BLaER1 (cell line): ENCODE measurements around the gene DTX1.
A peak's percentile ranks its signal among the peaks of the same experiment; 100 is the strongest.

ENCODE experiments used
- H3K27ac ChIP-seq: shearing (Covaris generic); formaldehyde crosslinking; 2 replicates; pipeline ENCODE4 v1.8.1; 2022
- H3K27me3 ChIP-seq: shearing (Covaris generic); formaldehyde crosslinking; 2 replicates; pipeline ENCODE4 v1.8.1; 2022
- H3K36me3 ChIP-seq: shearing (Covaris generic); formaldehyde crosslinking; 2 replicates; pipeline ENCODE4 v1.8.1; 2022
- H3K4me1 ChIP-seq: shearing (Covaris generic); formaldehyde crosslinking; 2 replicates; pipeline ENCODE4 v1.8.1; 2022
- H3K4me2 ChIP-seq: shearing (Covaris generic); formaldehyde crosslinking; 2 replicates; pipeline ENCODE4 v1.8.1; 2022
- H3K4me3 ChIP-seq: shearing (Covaris generic); formaldehyde crosslinking; 2 replicates; pipeline ENCODE4 v1.8.1; 2022
- H3K9ac ChIP-seq: shearing (Covaris generic); formaldehyde crosslinking; 2 replicates; pipeline ENCODE4 v1.8.1; 2022
- H3K9me3 ChIP-seq: shearing (Covaris generic); formaldehyde crosslinking; 2 replicates; pipeline ENCODE4 v1.8.1; 2022
- H4K20me1 ChIP-seq: shearing (Covaris generic); formaldehyde crosslinking; 2 replicates; pipeline ENCODE4 v1.8.1; 2022
- Cebpa-rat ChIP-seq: shearing (Covaris generic); IDR thresholded peaks from 2 replicates; pipeline ENCODE4 v1.8.1; 2022

The DTX1 gene

DNA sequence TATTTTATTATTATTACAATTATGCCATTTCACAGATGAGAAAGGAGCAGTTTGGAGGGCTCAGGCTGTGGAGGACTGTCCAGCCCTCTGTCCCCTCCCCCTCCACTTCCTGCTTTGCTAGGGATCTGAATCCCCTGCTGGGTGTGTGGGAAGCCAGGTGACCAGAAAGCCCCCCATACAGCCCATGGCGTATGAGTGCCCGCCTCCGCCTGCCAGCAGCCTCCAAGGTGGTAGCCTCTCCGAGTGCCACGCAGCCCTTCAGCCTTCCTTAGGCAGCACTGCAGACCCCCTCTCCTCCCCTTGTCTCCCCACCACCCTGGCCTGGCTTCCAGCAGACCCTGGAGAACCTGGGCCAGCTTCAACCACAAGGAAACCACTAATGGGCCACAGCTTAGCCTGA, 12.6 kb downstream of the DTX1 start:
- Histone ChIP-seq H3K4me2 (peak overlapping the region; percentile 77), H3K9ac (0 out of 2 replicates have a peak overlapping the region, but pooled peaks have one; percentile 30), H3K36me3 (peaks cover 8% of the 10 kb centered on the region; the same call in 1 of the 2 replicates), H3K4me3 (no peak overlapping the region), H3K27me3 (no peaks in the 10 kb centered on the region), H3K27ac (no peak overlapping the region), H4K20me1 (peaks cover 84% of the 10 kb centered on the region), H3K9me3 (no peaks in the 10 kb centered on the region), H3K4me1 (peaks cover 91% of the 10 kb centered on the region)
- TF ChIP-seq Cebpa-rat: no peak

GRCh38 chr12:113069751-113070116, 13.2 kb downstream of the DTX1 start:
- H3K4me3 ChIP-seq: no peak overlapping the region
- H3K36me3 ChIP-seq: peaks cover 8% of the 10 kb centered on the region; the same call in 1 of the 2 replicates
- H3K4me1 ChIP-seq: peaks cover 91% of the 10 kb centered on the region
- H3K27me3 ChIP-seq: no peaks in the 10 kb centered on the region
- TF ChIP-seq Cebpa-rat: no peak
- H3K9me3 ChIP-seq: no peaks in the 10 kb centered on the region
- peaks cover 80% of the 10 kb centered on the region for H4K20me1 ChIP-seq
- no peak overlapping the region for H3K27ac ChIP-seq
- H3K9ac ChIP-seq: 0 out of 2 replicates have a peak overlapping the region, but pooled peaks have one; percentile 30
- H3K4me2 ChIP-seq: peak overlapping the region; percentile 77

- Histone ChIP-seq H3K27me3 (no peaks in the 10 kb centered on the region), H3K4me3 (no peak overlapping the region; the same call in 1 of the 2 replicates), H3K27ac (peak overlapping the region; percentile 16; the same call in 1 of the 2 replicates), H3K36me3 (peaks cover 8% of the 10 kb centered on the region; the same call in 1 of the 2 replicates), H3K4me1 (peaks cover 91% of the 10 kb centered on the region), H3K4me2 (peak overlapping the region; percentile 77), H3K9ac (peak overlapping the region; percentile 30; the same call in 1 of the 2 replicates), H3K9me3 (no peaks in the 10 kb centered on the region), H4K20me1 (peaks cover 75% of the 10 kb centered on the region)
- TF ChIP-seq Cebpa-rat: no peak
These were observed 13.8 kb downstream of the DTX1 start for GRCh38 chr12:113070117-113070906.

DNA sequence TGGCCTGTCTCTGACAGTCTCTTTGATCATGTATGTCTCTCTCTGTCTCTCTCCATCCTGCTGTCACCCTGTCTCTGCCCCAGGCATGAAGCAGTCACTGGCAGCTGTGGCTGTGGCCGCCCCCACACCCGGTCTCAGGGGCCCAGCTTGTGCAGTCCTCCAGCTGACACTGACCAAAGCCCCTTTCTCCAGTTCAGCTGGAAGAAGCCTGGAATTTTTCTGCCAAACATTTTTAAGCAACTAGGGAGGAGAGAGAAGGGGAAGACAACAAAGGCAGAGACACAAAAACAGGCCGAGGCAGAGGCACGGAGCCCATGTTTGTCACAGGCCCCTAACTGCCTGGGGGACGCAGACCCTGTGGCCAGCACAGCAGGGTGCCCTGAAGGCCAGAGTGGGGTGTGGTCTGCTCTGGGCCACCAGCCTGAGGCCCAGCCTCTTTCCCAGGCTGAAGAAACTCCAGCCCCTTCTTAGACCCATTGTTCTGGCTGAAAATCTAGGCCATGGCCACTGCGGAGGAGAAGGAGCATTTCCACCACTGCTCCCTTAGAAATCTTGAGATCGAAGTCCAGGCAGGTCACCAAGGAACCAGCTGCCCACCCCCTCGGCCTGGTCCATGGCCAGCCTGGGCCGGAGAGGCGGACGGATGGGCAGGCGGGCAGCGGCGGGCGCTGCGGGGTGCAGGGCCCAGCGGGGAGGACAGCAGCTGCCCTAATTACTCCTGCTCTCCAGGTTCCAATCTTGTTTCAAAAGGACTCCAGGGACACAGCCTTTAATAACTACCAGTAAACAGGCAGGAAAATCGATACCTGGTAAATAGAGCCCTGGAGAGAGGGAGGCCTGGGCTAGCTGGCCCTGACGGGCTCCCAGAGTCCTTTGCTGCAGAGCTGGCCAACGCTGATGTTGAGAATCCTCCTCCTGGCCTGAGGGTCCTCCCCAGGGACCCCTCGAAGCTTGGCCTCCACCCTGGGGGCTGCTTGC, 14.9 kb downstream of the DTX1 start:
- no peak overlapping the region for H3K9ac ChIP-seq
- H3K4me1 ChIP-seq: peaks cover 97% of the 10 kb centered on the region
- H3K36me3 ChIP-seq: peaks cover 7% of the 10 kb centered on the region; the same call in 1 of the 2 replicates
- H3K4me2 ChIP-seq: peak overlapping the region; percentile 77
- H4K20me1 ChIP-seq: peaks cover 69% of the 10 kb centered on the region
- TF ChIP-seq Cebpa-rat: no peak
- peak overlapping the region; percentile 42; the same call in 1 of the 2 replicates for H3K27ac ChIP-seq
- H3K4me3 ChIP-seq: no peak overlapping the region
- no peaks in the 10 kb centered on the region for H3K27me3 ChIP-seq
- no peaks in the 10 kb centered on the region for H3K9me3 ChIP-seq

DNA sequence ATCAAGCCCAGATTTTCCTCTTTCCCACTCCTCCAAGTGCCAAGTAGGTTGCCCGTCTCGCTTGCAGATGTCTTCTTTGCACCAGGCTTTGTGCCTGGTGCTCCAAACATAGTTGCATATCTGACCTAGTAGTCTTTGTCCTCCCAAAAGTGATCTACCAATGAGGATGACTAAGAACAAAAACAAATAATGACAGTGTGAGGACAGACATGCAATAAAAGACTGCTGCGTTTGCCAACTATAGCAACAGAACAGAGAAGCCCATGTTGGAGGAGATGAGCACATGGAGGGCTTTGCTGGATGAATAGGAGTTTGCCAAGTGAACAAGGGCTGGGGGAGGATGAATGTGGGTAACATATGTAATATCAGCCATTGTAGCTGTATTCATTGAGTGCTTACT, 15.6 kb downstream of the DTX1 start:
- Histone ChIP-seq H3K9ac (no peak overlapping the region), H3K9me3 (no peaks in the 10 kb centered on the region), H3K36me3 (peaks cover under 1% of the 10 kb centered on the region; the same call in 1 of the 2 replicates), H3K4me3 (no peak overlapping the region), H3K27me3 (no peaks in the 10 kb centered on the region), H3K4me2 (peak overlapping the region; percentile 77), H4K20me1 (peaks cover 62% of the 10 kb centered on the region), H3K27ac (peak overlapping the region; percentile 42; the same call in 1 of the 2 replicates), H3K4me1 (peaks cover 98% of the 10 kb centered on the region)
- TF ChIP-seq Cebpa-rat: no peak

GRCh38 chr12:113073586-113073985, 17.1 kb downstream of the DTX1 start:
- peaks cover 14% of the 10 kb centered on the region for H3K36me3 ChIP-seq
- H3K4me2 ChIP-seq: peak overlapping the region; percentile 77
- TF ChIP-seq Cebpa-rat: no peak
- H3K4me3 ChIP-seq: no peak overlapping the region
- H3K4me1 ChIP-seq: peaks cover 94% of the 10 kb centered on the region
- no peak overlapping the region for H3K9ac ChIP-seq
- H3K27ac ChIP-seq: no peak overlapping the region
- peaks cover 7% of the 10 kb centered on the region; the same call in 1 of the 2 replicates for H3K27me3 ChIP-seq
- no peaks in the 10 kb centered on the region for H3K9me3 ChIP-seq
- H4K20me1 ChIP-seq: peaks cover 51% of the 10 kb centered on the region

- Histone ChIP-seq H3K4me1 (peaks cover 94% of the 10 kb centered on the region), H3K27me3 (peaks cover 7% of the 10 kb centered on the region; the same call in 1 of the 2 replicates), H3K4me3 (no peak overlapping the region), H3K9ac (peak overlapping the region; percentile 17; the same call in 1 of the 2 replicates), H3K27ac (peak overlapping the region; percentile 68), H3K4me2 (peak overlapping the region; percentile 77), H3K36me3 (peaks cover 27% of the 10 kb centered on the region), H4K20me1 (peaks cover 39% of the 10 kb centered on the region), H3K9me3 (no peaks in the 10 kb centered on the region)
- TF ChIP-seq Cebpa-rat: no peak
These were observed 18.7 kb downstream of the DTX1 start for GRCh38 chr12:113075137-113075683.

- Histone ChIP-seq H3K4me2 (peak overlapping the region; percentile 19), H3K4me3 (no peak overlapping the region; the same call in 1 of the 2 replicates), H3K27ac (no peak overlapping the region), H3K9me3 (no peaks in the 10 kb centered on the region), H3K9ac (no peak overlapping the region), H3K4me1 (peaks cover 89% of the 10 kb centered on the region), H4K20me1 (peaks cover 19% of the 10 kb centered on the region; the same call in 1 of the 2 replicates), H3K36me3 (peaks cover 35% of the 10 kb centered on the region), H3K27me3 (peaks cover 7% of the 10 kb centered on the region; the same call in 1 of the 2 replicates)
- TF ChIP-seq Cebpa-rat: no peak
These were observed 20.7 kb downstream of the DTX1 start for GRCh38 chr12:113077057-113077858.
